ENCODE measurements around the gene ZNF622. TPM values are rescaled to one million over a fixed set of nuclear protein-coding genes. Genes with fewer than 3 reads are reported as not detected.

The ZNF622 gene
- total and polyA plus RNA-seq, 2 of the 13 experiments (the other 11 are each of a cell fraction or from before 2014, with no cell fraction given), result 12.1 to 44.7 TPM

- TF ChIP-seq, protein P1, sequence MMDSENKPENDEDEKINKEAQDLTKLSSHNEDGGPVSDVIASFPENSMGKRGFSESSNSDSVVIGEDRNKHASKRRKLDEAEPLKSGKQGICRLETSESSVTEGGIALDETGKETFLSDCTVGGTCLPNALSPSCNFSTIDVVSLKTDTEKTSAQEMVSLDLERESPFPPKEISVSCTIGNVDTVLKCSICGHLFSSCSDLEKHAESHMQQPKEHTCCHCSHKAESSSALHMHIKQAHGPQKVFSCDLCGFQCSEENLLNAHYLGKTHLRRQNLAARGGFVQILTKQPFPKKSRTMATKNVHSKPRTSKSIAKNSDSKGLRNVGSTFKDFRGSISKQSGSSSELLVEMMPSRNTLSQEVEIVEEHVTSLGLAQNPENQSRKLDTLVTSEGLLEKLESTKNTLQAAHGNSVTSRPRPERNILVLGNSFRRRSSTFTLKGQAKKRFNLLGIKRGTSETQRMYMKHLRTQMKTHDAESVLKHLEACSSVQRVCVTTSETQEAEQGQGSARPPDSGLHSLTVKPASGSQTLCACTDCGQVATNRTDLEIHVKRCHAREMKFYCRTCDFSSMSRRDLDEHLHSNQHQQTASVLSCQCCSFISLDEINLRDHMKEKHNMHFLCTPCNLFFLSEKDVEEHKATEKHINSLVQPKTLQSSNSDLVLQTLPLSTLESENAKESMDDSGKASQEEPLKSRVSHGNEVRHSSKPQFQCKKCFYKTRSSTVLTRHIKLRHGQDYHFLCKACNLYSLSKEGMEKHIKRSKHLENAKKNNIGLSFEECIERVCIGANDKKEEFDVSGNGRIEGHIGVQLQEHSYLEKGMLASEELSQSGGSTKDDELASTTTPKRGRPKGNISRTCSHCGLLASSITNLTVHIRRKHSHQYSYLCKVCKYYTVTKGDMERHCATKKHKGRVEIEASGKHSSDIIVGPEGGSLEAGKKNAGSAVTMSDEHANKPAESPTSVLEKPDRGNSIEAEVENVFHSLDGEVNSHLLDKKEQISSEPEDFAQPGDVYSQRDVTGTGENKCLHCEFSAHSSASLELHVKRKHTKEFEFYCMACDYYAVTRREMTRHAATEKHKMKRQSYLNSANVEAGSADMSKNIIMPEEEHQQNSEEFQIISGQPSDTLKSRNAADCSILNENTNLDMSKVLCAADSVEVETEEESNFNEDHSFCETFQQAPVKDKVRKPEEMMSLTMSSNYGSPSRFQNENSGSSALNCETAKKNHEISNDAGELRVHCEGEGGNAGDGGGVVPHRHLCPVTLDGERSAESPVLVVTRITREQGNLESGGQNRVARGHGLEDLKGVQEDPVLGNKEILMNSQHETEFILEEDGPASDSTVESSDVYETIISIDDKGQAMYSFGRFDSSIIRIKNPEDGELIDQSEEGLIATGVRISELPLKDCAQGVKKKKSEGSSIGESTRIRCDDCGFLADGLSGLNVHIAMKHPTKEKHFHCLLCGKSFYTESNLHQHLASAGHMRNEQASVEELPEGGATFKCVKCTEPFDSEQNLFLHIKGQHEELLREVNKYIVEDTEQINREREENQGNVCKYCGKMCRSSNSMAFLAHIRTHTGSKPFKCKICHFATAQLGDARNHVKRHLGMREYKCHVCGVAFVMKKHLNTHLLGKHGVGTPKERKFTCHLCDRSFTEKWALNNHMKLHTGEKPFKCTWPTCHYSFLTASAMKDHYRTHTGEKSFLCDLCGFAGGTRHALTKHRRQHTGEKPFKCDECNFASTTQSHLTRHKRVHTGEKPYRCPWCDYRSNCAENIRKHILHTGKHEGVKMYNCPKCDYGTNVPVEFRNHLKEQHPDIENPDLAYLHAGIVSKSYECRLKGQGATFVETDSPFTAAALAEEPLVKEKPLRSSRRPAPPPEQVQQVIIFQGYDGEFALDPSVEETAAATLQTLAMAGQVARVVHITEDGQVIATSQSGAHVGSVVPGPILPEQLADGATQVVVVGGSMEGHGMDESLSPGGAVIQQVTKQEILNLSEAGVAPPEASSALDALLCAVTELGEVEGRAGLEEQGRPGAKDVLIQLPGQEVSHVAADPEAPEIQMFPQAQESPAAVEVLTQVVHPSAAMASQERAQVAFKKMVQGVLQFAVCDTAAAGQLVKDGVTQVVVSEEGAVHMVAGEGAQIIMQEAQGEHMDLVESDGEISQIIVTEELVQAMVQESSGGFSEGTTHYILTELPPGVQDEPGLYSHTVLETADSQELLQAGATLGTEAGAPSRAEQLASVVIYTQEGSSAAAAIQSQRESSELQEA (CRISPR knock-in tag; IDR thresholded peaks at IDR 0.05; ENCODE audit: not compliant biosample characterization), result peak; percentile 62
- TF ChIP-seq GLMP (CRISPR knock-in tag; IDR thresholded peaks at IDR 0.05; ENCODE audit: borderline replicate concordance) (no peak), ZNF343 (CRISPR knock-in tag; IDR thresholded peaks at IDR 0.05) (no peak), TRAFD1 (CRISPR knock-in tag; IDR thresholded peaks at IDR 0.05; ENCODE audit: borderline replicate concordance) (0 out of 2 replicates have a peak, but pooled peaks have one; percentile 39), PRMT3 (CRISPR knock-in tag; IDR thresholded peaks at IDR 0.05; ENCODE audit: borderline replicate concordance, low read depth) (peak; percentile 36; the same call in 1 of the 2 replicates), CHCHD3 (CRISPR knock-in tag; IDR thresholded peaks at IDR 0.05) (peak; percentile 35; the same call in 1 of the 2 replicates), SP2 (CRISPR knock-in tag; IDR thresholded peaks at IDR 0.05) (peak; percentile 88), MEF2D (CRISPR knock-in tag; IDR thresholded peaks at IDR 0.05) (peak; percentile 84), ZNF879 (CRISPR knock-in tag; IDR thresholded peaks at IDR 0.05) (no peak), ZNF253 (CRISPR knock-in tag; IDR thresholded peaks at IDR 0.05; ENCODE audit: borderline replicate concordance) (peak; percentile 50; the same call in 1 of the 2 replicates), ZNF496 (CRISPR knock-in tag; IDR thresholded peaks at IDR 0.05; ENCODE audit: insufficient replicate concordance) (no peak), JUNB (CRISPR knock-in tag; IDR thresholded peaks at IDR 0.05; ENCODE audit: borderline replicate concordance) (no peak), IKZF4 (CRISPR knock-in tag; IDR thresholded peaks at IDR 0.05; ENCODE audit: borderline replicate concordance, low read depth, not compliant biosample characterization) (no peak), SRSF4 (IDR thresholded peaks at IDR 0.05; ENCODE audit: low read depth, low read length, poor library complexity, severe bottlenecking) (no peak), ZSCAN20 (CRISPR knock-in tag; IDR thresholded peaks at IDR 0.05; ENCODE audit: borderline replicate concordance) (no peak; the same call in 1 of the 2 replicates), ZNF607 (CRISPR knock-in tag; IDR thresholded peaks at IDR 0.05; ENCODE audit: borderline replicate concordance) (peak; percentile 88; the same call in 1 of the 2 replicates)
Measured at GRCh38 chr5:16465544-16466432, at the start of gene ZNF622 (continued).

Data from HepG2 (cell line).